Prostate gland (tissue), 2 donors: ENCODE data around the gene CFAP126. TPM values are rescaled to one million over a fixed set of nuclear protein-coding genes. Genes with fewer than 3 reads are reported as not detected.
A peak's percentile ranks its signal among the peaks of the same experiment; 100 is the strongest.

Experiments
- DNase-seq: peaks from one replicate; pipeline ENCODE4 v3.0.0-alpha.2; 2019; ENCODE audit warnings: low spot score
- H3K27ac ChIP-seq, 2 donors: fragments of 200-600 bp; sonication (generic); 2 replicates each; pipeline ENCODE4 v1.5.1; 2017 to 2019
- H3K27me3 ChIP-seq: fragments of 200-600 bp; sonication (generic); replicated peaks from 2 replicates; pipeline ENCODE4 v1.5.1; 2019; ENCODE audit not compliant: insufficient read depth
- H3K36me3 ChIP-seq, 2 donors: fragments of 200-600 bp; sonication (generic); 1 replicate in 1 of 2; 2 replicates in 1 of 2; pipeline versions ENCODE4 v1.5.1 to v1.8.1; 2017 to 2019
- H3K4me1 ChIP-seq: fragments of 200-600 bp; sonication (generic); replicated peaks from 2 replicates; pipeline ENCODE4 v1.5.1; 2019
- H3K4me3 ChIP-seq, 2 donors: fragments of 200-600 bp; sonication (generic); 2 replicates each; pipeline ENCODE4 v1.5.1; 2017 to 2019
- H3K9me3 ChIP-seq: fragments of 200-600 bp; sonication (generic); 2 replicates; pipeline ENCODE4 v1.5.1; 2017
- CTCF ChIP-seq, 4 experiments: fragments of 200-600 bp in 2 of 4; fragments of 450-650 bp in 2 of 4; sonication (generic) in 2 of 4; IDR thresholded peaks; 1 replicate in 3 of 4; 2 replicates in 1 of 4; pipeline ENCODE4 v1.5.1; 2016 to 2019; ENCODE audit warnings: antibody characterized with exemption in 4 of 4, mild to moderate bottlenecking in 2 of 4, moderate library complexity in 2 of 4
- POLR2A ChIP-seq: fragments of 450-650 bp; IDR thresholded peaks from one replicate; pipeline ENCODE4 v1.6.1; 2016; ENCODE audit warnings: antibody characterized with exemption, mild to moderate bottlenecking
- POLR2AphosphoS5 ChIP-seq: sonication (generic); formaldehyde crosslinking; IDR thresholded peaks from one replicate; pipeline ENCODE4 v1.6.1; 2017; ENCODE audit warnings: antibody characterized with exemption
- WGBS: methylation state at CpG from one replicate; pipeline ENCODE4 v1.1.5; 2018; 5-methylcytosine and 5-hydroxymethylcytosine counted together
- intact Hi-C: fragments of 100-400 bp; cut with DNase I; formaldehyde crosslinking; loops from one replicate; pipeline ENCODE4 v1.14.2; 2022
- total RNA-seq, 2 donors: library from RNA; depleted of rRNA; stranded (reverse); fragments of >200 nt; gene quantifications; one replicate each; pipeline ENCODE4 v1.1.0, GENCODE V29; 2016

Gene CFAP126
- total RNA-seq, 2 donors from 2014 or later: not detected

- no peak for DNase-seq
- H3K27me3 ChIP-seq: no peaks in the 10 kb centered on the region
- no peak overlapping the region for H3K27ac ChIP-seq
- no peak overlapping the region for H3K4me3 ChIP-seq
- intact Hi-C loops: no loop called here
- no peaks in the 10 kb centered on the region for H3K36me3 ChIP-seq
- no peak for TF ChIP-seq POLR2AphosphoS5
- no peak for TF ChIP-seq POLR2A
- no peak for TF ChIP-seq CTCF (IDR thresholded peaks at IDR 0.05)
- H3K4me1 ChIP-seq: no peaks in the 10 kb centered on the region
- H3K9me3 ChIP-seq: no peaks in the 10 kb centered on the region
Observed at GRCh38 chr1:161373442-161373841, 5.8 kb upstream of the CFAP126 start.

GRCh38 chr1:161365207-161365606, 2.5 kb downstream of the CFAP126 start:
- Histone ChIP-seq H3K9me3 (no peaks in the 10 kb centered on the region), H3K36me3 (no peaks in the 10 kb centered on the region), H3K4me3 (no peak overlapping the region), H3K27ac (no peak overlapping the region), H3K27me3 (no peaks in the 10 kb centered on the region), H3K4me1 (no peaks in the 10 kb centered on the region)
- intact Hi-C loops: loop anchor here (5.0 kb wide), 1 partner anchor 138 kb away; the partner anchor contains the start of gene TOMM40L
- DNase-seq: no peak
- TF ChIP-seq POLR2A (no peak), CTCF (IDR thresholded peaks at IDR 0.05) (no peak), POLR2AphosphoS5 (no peak)

- no peak for DNase-seq
- H3K4me1 ChIP-seq: no peaks in the 10 kb centered on the region
- intact Hi-C loops: no loop called here
- TF ChIP-seq CTCF (IDR thresholded peaks at IDR 0.05) (no peak), POLR2AphosphoS5 (no peak), POLR2A (no peak)
- H3K36me3 ChIP-seq: no peaks in the 10 kb centered on the region
- H3K27ac ChIP-seq: no peak overlapping the region
- H3K27me3 ChIP-seq: no peaks in the 10 kb centered on the region
- H3K4me3 ChIP-seq: no peak overlapping the region
- H3K9me3 ChIP-seq: no peaks in the 10 kb centered on the region
Observed at GRCh38 chr1:161364332-161364731, 3.3 kb downstream of the CFAP126 start.

- Histone ChIP-seq H3K27me3 (no peaks in the 10 kb centered on the region), H3K4me1 (no peaks in the 10 kb centered on the region), H3K4me3 (no peak overlapping the region), H3K27ac (peak overlapping the region in 1 of 2 donors; percentile 6), H3K9me3 (no peaks in the 10 kb centered on the region), H3K36me3 (no peaks in the 10 kb centered on the region)
- TF ChIP-seq POLR2A (no peak), CTCF (IDR thresholded peaks at IDR 0.05) (no peak)
- DNase-seq: no peak
- intact Hi-C loops: no loop called here
Observed at GRCh38 chr1:161359291-161359690, 8.4 kb downstream of the CFAP126 start.

- H3K36me3 ChIP-seq: no peaks in the 10 kb centered on the region
Observed at GRCh38 chr1:161357073-161357472, 10.6 kb downstream of the CFAP126 start.

More at GRCh38 chr1:161357073-161357472, 10.6 kb downstream of the CFAP126 start:
- intact Hi-C loops: no loop called here
- WGBS: 97% methylated on average over 8 of the region's 8 CpGs
- no peak for DNase-seq
- no peak for TF ChIP-seq CTCF (IDR thresholded peaks at IDR 0.05)
- no peak for TF ChIP-seq POLR2AphosphoS5
- no peak for TF ChIP-seq POLR2A
- Histone ChIP-seq H3K27me3 (no peaks in the 10 kb centered on the region), H3K9me3 (no peaks in the 10 kb centered on the region), H3K4me3 (no peak overlapping the region), H3K4me1 (no peaks in the 10 kb centered on the region), H3K27ac (no peak overlapping the region)
